Measurements from ENCODE around the gene LRMDA. TPM values are rescaled to one million over a fixed set of nuclear protein-coding genes. Genes with fewer than 3 reads are reported as not detected.

The LRMDA gene
- total RNA-seq, 3 donors from 2014 or later (not counting 1 experiment from before 2014, with no cell fraction given), result 1.4 to 2.4 (median 2.1) TPM

DNA sequence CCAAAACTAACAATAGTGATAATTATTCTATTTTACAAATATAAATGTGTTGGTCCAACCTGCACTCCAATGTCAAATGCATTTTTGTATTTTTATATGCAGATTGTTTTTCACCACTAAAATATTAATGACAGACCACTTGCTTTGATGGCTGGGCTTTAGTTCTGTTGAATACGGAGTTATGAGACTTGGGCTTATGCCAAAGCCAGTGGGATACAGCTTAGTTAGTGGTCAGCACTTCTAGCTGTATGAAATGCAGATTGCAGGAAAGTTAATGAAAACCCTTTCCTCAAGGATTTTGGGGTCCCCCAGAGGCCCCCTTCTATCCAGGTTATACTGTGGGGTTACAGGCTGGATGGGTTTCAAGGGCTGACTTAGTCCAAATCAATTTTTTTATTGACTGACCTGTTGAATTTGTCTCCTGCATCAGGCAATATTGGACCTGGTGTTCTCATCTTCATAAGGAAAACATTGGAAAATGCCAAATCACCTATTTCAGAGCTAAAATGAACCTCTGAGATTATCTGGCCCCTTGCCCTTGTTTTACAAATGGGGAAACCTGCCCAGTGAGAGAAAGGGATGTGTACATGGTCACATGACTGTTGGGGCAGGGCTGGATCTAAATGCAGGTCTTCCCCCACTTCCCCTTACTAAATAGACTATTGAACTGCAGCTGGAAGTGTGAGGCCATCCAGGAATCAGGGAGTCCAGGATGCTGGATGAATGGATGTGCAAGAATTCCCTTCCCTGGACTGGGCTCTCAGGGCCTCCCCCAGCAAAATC, 1120.9 kb downstream of the LRMDA start:
- Histone ChIP-seq H3K27me3 (ENCODE audit: control insufficient read depth, insufficient read depth, low read length) (no peaks in the 10 kb centered on the region), H3K9me3 (ENCODE audit: control insufficient read depth, insufficient read depth, low read length) (no peaks in the 10 kb centered on the region), H3K4me3 (ENCODE audit: low read length) (no peak overlapping the region), H3K4me1 (ENCODE audit: control insufficient read depth, insufficient read depth, low read length) (peaks cover 3% of the 10 kb centered on the region), H3K36me3 (ENCODE audit: control insufficient read depth, insufficient read depth, low read length) (no peaks in the 10 kb centered on the region), H3K27ac (ENCODE audit: low read length) (no peak overlapping the region)
- Mint-ChIP-seq H3K4me3 (no peak overlapping the region), H3K9me3 (no peaks in the 10 kb centered on the region), H3K36me3 (no peaks in the 10 kb centered on the region), H3K27me3 (ENCODE audit: low read depth in 2 of 2) (no peaks in the 10 kb centered on the region), H3K4me1 (peaks cover 5 to 7% of the 10 kb centered on the region in 2 donors), H3K27ac (no peak overlapping the region)
- intact Hi-C loops (cut with micrococcal nuclease), result no loop called here
- TF ChIP-seq, protein P1, sequence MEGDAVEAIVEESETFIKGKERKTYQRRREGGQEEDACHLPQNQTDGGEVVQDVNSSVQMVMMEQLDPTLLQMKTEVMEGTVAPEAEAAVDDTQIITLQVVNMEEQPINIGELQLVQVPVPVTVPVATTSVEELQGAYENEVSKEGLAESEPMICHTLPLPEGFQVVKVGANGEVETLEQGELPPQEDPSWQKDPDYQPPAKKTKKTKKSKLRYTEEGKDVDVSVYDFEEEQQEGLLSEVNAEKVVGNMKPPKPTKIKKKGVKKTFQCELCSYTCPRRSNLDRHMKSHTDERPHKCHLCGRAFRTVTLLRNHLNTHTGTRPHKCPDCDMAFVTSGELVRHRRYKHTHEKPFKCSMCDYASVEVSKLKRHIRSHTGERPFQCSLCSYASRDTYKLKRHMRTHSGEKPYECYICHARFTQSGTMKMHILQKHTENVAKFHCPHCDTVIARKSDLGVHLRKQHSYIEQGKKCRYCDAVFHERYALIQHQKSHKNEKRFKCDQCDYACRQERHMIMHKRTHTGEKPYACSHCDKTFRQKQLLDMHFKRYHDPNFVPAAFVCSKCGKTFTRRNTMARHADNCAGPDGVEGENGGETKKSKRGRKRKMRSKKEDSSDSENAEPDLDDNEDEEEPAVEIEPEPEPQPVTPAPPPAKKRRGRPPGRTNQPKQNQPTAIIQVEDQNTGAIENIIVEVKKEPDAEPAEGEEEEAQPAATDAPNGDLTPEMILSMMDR (IDR thresholded peaks at IDR 0.05), result no peak
- WGBS (ENCODE audit: insufficient coverage), result 78% methylated on average over 1 of the region's 1 CpG
- no peak for DNase-seq
- no peak for ATAC-seq

DNA sequence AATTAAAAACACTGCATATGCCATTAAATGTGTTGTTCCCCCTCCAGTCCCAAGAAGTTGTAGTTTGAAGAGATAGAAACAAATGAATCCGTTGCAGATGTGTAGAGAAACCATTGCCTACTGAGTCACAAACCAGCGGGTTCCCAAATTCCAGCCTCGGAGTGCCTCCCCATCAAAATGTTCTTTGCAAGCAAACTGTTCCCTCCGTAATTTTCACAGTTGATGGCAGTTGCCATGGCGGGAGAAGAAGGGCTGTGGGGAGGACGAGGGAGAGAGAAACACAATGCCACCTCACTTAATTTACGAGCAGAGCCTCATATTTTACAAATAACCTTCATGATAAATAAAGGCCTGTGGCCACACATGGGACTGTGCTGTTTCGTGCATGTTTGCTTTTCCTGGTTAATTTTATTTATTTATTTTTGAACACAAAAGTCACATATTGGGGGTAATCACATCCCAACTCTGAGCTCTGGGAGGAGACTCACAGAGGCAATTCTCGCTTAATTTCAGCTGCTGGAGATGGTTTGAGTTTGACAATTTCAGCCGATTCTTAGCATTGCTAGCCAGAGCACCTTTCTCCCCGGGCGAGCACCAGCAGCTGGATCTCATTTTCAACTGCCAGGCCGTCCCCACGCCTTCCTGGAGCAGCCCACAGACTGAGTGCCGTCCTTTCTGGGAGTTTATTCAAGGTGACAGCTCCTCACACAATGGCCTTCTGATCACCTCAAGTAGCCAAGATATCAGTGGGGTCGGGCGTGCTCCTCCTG, 1122.0 kb downstream of the LRMDA start:
- WGBS (ENCODE audit: insufficient coverage), result 91% methylated on average over 13 of the region's 17 CpGs
- no peak overlapping the region for H3K27ac ChIP-seq (ENCODE audit: low read length)

DNA sequence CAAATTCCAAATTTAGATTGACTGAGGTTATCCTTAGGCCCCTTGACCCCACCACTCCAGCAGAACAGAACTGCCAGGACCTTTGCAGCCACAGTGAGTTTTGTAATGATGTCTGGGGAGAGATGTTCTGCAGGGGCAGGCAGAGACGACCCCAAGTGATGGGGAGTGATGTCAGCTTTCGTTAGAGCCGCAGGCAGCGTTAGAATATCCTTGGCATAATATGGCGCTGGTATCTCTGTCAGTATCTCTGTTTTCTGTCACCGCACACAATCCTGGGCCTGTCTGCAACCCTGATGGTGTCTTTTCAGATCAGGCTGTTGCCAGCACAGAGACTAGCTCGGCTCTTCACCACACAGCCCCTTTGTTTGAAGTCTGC, 1122.6 kb downstream of the LRMDA start:
- TF ChIP-seq, protein P1 (IDR thresholded peaks at IDR 0.05), result no peak
- Histone ChIP-seq H3K27ac (ENCODE audit: low read length) (no peak overlapping the region), H3K9me3 (ENCODE audit: control insufficient read depth, insufficient read depth, low read length) (no peaks in the 10 kb centered on the region), H3K4me1 (ENCODE audit: control insufficient read depth, insufficient read depth, low read length) (no peaks in the 10 kb centered on the region), H3K27me3 (ENCODE audit: control insufficient read depth, insufficient read depth, low read length) (no peaks in the 10 kb centered on the region), H3K4me3 (ENCODE audit: low read length) (no peak overlapping the region), H3K36me3 (ENCODE audit: control insufficient read depth, insufficient read depth, low read length) (no peaks in the 10 kb centered on the region)
- Mint-ChIP-seq H3K27ac (no peak overlapping the region), H3K27me3 (ENCODE audit: low read depth in 2 of 2) (no peaks in the 10 kb centered on the region), H3K4me1 (peaks cover 5 to 7% of the 10 kb centered on the region in 2 donors), H3K36me3 (no peaks in the 10 kb centered on the region), H3K4me3 (no peak overlapping the region), H3K9me3 (no peaks in the 10 kb centered on the region)
- 94% methylated on average over 7 of the region's 7 CpGs for WGBS (ENCODE audit: insufficient coverage)
- no peak for ATAC-seq
- no peak for DNase-seq
- intact Hi-C loops (cut with micrococcal nuclease), result no loop called here

More for the DNA sequence above, 1122.0 kb downstream of the LRMDA start:
- Mint-ChIP-seq H3K4me1 (peaks cover 5 to 7% of the 10 kb centered on the region in 2 donors), H3K27me3 (ENCODE audit: low read depth in 2 of 2) (no peaks in the 10 kb centered on the region), H3K9me3 (no peaks in the 10 kb centered on the region), H3K36me3 (no peaks in the 10 kb centered on the region), H3K4me3 (no peak overlapping the region), H3K27ac (no peak overlapping the region)
- Histone ChIP-seq H3K4me1 (ENCODE audit: control insufficient read depth, insufficient read depth, low read length) (no peaks in the 10 kb centered on the region), H3K9me3 (ENCODE audit: control insufficient read depth, insufficient read depth, low read length) (no peaks in the 10 kb centered on the region), H3K36me3 (ENCODE audit: control insufficient read depth, insufficient read depth, low read length) (no peaks in the 10 kb centered on the region), H3K27me3 (ENCODE audit: control insufficient read depth, insufficient read depth, low read length) (no peaks in the 10 kb centered on the region), H3K4me3 (ENCODE audit: low read length) (no peak overlapping the region)
- DNase-seq, result no peak
- TF ChIP-seq, protein P1 (IDR thresholded peaks at IDR 0.05), result no peak
- intact Hi-C loops (cut with micrococcal nuclease), result no loop called here
- no peak for ATAC-seq

Measured in natural killer cell (primary cell).